ENCODE results near the gene SEPHS2.

The SEPHS2 gene

DNA sequence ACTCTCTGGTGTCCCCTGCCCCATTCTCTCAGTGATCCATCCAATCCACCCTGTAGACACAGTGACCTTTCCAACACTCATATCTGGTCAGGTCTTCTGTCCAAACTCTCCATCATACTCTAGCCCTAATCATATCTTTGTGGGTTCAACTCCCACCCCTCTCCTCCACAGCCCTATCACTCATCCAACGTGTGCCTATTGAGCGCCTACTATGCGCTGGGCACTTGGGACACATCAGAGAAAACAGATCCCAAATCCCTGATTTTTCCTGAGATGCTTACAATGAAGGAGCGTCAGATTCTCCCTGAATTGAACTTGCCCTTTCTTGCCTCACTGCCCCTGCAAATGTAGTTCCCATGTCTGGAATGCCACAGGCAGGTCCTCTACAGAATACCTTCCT, 17.6 kb downstream of the SEPHS2 start:
- no peak for DNase-seq

DNA sequence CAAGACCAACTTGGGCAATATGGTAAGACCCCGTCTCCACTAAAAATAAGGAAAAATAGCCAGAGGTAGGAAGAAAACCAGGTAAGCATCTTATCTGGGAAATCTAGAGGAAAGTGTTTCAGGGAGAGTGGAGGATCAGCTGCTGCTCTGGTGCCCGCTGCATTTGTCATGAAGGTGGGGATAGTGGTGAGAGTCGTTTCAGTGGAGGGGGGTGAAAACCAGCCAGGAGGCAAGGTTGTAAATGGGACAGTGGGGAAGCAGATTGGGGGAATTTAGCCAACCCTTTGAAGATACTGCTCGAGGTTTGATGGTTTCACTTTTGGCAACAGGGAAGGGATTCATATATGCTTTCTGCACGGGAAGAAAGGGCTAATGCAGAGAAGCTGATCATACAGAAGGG, 24.7 kb downstream of the SEPHS2 start:
- no peak for DNase-seq

DNA sequence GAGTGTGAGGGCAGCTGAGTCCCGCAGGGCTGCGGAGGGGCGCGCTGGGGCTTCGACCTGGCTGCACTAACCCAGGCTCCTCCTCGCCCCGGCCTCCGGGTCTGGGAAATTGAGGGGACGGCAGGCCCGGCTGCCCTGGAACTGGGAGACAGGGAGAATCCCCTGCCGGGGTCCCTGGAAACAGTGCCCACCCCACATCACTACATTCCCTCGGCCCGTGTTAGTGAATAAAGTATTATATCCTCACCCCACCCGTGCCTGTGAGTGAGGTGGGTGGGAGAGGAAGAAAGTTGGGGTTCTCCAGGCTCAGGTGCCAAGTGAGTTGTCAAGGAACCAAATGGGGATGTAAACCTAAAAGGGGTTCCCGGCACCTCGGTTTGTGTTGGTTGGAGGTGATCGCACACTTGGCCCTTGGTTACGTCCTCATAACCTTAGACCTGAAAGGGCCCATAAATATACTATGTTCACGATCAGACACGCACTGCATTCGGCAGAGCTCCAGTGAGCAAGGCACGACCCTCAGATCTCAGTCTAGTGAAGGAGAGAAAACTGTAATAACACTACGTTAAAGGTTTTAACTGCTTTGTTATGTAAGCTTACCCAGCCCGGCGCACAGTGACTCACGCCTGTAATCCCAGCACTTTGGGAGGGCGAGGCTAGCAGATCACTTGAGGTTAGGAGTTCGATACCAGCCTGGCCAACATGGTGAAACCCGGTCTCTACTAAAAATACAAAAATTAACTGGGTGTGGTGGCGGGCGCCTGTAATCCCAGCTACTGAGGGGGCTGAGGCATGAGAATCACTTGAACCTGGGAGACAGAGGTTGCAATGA, 27.1 kb downstream of the SEPHS2 start:
- no peak for DNase-seq

DNA sequence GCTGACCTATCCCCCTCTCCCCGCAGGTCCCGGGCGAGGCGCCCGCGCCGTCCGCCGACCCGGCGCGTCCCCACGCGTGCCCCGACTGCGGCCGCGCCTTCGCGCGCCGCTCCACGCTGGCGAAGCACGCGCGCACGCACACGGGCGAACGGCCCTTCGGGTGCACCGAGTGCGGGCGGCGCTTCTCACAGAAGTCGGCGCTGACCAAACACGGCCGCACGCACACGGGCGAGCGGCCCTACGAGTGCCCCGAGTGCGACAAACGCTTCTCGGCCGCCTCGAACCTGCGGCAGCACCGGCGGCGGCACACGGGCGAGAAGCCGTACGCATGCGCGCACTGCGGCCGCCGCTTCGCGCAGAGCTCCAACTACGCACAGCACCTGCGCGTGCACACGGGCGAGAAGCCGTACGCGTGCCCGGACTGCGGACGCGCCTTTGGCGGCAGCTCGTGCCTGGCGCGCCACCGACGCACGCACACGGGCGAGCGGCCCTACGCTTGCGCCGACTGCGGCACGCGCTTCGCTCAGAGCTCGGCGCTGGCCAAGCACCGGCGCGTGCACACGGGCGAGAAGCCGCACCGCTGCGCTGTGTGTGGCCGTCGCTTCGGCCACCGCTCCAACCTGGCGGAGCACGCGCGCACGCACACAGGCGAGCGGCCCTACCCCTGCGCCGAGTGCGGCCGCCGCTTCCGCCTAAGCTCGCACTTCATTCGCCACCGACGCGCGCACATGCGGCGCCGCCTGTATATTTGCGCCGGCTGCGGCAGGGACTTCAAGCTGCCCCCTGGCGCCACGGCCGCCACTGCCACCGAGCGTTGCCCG, 27.9 kb downstream of the SEPHS2 start:
- peak in 1 of 2 experiments; percentile 44 for DNase-seq

DNA sequence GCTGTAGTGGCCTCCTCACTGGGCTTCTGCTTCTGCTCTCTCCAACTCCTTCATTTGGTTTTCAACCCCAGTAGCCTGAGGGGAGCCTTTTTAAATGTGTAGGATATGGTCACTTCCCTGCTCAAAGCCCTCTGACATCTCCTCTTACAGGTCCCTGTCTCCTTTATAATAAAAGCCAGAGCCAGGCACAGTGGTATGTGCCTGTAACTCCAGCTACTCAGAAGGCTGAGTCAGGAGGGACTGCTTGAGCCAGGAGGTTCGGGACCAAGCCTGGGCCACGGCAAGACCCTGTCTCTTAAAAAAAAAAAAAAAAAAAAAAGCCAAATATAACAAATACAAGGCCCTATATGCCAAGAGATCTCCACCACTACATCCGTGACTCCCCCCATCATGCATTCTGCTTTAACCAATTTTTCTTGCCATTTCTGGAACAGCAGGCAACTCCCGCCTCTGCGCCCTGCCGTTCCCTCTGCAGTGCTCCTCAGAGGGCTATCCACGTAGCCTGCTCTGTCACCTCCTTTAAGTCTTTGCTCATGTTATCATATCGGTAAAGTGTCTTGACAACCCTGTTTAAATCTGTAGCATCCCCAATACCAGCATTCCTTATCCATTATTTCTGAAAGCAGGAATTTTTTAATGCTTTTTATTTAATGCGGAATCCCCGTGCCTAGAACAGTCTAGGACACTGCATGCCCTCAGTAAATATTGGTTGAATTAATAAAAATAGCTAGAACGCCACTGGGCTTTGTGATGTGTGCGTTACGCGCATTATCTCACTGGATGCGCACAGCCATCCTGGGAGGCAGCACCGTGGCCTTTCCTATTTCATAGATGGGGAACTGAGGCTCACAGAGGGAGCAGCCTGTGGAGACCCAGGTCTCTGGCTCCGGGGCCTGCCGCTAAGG, 28.8 kb downstream of the SEPHS2 start:
- DNase-seq: no peak

DNA sequence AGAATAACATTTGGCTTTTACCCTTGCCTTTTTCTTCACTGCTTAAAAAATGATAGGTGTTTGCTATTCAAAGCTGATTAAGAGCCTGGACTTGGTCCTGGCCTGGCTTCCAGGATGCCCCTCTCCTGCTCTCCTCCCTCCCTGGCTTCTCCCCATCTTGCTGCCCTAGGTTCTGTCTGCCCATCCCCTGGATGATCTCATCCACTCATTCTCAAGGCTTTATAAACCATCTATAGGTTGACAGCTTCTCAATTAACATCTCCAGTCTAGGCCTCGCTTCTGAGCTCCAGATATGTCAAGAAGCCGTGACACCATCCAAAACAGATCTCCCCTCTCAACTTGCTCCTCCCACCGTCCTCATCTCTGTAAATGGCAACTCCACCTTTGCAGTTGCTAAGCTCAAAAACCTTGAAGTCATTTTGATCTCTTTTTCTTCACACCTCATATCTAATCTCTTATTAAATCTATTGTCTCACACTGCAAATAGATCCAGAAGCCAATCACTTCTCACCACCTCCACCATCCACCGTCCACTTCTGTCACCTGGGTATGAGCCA, 29.5 kb downstream of the SEPHS2 start:
- DNase-seq: no peak

DNA sequence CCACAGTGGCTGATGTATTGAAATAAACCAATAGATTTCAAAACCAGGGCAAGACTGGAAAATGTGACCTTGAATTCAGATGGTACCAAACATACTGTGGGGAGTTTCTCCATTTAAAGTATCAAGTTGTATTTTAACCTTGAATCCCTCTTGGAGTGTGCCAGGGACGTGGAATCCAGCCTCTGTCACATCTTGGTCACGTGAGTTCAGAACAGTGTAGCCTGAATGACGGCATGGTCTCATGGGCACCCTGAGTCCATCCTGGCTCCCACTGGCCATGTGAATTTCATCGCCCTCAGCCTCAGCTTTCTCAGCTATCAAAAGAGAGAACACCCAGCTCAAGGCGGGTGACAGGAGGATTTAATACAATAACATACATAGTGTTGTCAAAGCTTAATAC, 31.5 kb downstream of the SEPHS2 start:
- no peak for DNase-seq

DNA sequence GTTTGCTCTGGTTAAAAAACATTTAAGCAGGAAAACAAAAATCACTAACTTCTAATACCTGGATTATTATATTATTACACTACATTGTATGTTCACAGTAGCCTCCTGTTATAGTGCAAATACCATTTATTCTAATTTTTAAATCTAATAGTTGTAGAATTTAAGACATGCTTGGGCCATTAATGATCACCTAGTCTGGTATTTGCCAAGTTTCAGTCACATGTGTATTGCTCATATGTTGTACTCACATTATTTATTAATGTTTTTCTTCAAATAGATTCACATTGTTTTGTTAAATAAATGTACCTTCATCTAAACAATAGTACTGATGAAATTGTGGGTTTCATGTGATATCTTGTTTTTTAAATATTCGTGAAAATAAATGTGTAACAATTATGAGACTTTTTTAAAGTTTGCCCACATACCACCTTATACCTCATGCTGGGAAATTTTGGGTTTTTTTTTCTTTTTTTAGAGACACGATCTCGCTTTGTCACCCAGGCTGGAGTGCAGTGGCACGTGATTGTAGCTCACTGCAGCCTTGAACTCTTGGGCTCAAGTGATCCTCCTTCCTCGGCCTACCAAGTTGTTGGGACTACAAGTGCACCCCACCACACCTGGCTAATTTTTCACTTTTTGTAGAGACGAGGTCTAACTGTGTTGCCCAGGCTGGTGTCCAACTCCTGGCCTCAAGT, 32.4 kb downstream of the SEPHS2 start:
- DNase-seq: no peak

DNA sequence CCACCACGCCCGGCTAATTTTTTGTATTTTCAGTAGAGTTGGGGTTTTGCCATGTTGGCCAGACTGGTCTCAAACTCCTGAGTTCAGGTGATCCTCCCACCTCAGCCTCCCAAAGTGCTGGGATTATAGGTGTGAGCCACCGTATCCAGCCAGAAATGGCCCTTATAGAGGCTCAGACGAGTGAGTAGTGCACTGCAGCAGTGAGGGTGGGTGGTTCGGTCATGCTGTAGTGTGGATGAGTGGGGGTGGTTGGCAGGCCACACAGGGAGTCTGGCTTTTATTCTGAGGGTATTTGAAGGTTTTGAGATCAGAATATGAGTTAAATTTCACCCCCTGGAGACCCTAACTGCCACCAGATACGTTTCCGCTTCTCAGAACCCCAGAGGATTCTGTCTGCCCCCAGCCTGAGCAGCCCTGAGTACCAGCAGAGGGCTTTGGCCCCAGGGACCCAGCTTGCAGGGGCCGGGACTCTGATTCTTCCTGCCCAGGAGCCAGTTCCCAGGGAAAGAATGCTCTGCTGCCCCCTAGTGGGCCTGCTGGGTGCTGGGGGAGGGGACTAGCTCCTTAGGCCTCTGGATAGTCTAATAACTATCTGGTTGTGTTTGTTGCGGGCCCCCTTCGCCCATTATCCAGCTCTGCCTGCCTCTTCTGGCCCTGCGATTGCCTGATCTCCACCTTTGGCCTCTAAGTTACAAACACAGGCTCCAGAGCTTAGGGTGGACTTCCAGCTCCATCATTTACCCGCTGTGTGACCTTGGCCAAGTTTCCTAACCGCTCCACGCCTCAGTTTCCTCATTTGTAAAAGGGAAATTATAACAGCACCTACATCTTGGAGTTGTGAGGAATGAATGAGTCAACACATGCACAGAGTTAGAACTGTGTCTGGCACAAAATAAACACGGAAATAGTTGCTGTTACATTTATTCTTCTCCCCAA, 36.3 kb downstream of the SEPHS2 start:
- DNase-seq: peak; percentile 49 to 68

DNA sequence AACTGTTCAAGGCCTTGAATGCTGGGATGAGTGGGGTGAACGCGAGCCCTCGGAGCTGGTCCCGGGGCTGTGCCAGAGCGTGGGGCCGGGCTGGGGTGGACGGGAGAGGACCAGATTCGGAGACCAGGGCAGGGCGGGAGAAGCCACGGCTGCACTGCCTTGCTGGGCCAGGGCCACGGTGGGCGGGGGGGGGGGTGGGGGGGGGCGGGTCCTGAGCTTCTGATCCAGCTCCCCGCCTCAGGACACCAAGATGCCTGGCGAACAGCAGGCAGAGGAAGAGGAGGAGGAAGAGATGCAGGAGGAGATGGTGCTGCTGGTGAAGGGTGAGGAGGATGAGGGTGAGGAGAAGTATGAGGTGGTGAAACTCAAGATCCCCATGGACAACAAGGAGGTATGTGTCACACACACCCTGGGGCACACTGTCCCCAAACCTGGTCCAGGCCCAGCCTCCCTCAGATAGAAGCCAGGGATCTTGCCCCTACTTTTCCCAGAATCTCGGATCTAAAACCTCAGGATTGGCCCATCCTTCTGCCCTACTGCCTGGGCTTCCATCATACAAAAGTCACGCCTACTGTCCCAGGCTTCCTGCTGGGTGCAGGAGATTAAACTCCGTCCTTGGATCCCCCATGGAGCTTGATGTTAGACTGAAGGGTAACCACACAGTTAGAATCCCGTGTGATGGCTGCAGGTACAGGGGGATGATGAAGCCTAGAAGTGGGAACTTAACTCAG, 37.7 kb downstream of the SEPHS2 start:
- no peak for DNase-seq

DNA sequence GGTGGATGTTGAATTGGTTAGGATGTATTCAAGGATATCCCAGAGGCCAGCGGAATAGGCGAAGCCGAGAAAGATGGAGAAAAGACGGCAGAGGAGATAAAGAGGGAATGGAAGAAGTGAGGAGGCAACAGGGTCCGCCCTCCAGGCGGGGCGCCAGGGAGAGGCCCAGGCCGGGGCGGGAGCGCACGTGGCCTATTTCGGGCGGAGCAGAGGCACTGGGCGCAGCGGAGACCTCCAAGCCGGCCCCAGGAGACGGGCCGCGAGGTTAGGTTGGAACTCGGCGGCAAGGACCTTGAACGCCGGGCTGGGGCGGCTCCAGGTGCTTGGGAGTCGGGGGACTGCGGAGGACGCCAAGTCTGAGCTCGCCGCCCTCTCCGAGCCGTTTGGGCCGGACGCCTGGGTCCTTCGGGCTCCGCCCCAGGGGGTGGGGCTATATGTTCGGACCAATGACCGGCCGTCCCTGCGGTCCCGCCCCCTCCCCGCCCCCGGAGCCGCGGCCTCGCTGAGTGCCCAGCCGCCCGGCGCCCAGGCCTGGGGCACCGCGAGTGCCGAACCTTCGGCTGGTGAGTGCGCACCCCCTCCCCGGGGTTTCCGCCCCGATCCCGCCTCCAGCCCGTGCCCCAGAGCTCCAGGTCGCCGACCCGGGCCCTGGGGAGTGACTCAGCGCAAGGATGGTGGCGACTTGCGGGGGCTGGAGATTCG, 38.4 kb downstream of the SEPHS2 start, which contains the start of gene ZNF771:
Gene ZNF771, plus strand, starts transcription at position 505 of the 702 bp plus-strand sequence. CDS start 448 bp downstream, outside the sequence.
- DNase-seq: peak in 1 of 2 experiments; percentile 62

DNA sequence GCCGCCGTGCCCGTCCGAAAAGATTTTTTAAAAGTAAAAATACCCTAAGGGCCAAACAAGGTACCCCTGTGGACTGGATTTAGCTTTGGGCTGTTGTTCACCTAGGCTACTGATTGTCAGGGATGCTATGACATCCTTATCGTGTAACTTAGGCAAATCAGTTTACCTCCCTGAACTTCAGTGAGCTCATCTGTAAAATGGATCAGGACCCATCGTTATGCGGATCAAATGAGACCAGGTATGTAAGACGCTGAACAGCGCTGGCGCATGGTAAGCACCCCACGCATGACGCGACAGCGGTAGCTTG, 38.9 kb downstream of the SEPHS2 start:
- no peak for DNase-seq

DNA sequence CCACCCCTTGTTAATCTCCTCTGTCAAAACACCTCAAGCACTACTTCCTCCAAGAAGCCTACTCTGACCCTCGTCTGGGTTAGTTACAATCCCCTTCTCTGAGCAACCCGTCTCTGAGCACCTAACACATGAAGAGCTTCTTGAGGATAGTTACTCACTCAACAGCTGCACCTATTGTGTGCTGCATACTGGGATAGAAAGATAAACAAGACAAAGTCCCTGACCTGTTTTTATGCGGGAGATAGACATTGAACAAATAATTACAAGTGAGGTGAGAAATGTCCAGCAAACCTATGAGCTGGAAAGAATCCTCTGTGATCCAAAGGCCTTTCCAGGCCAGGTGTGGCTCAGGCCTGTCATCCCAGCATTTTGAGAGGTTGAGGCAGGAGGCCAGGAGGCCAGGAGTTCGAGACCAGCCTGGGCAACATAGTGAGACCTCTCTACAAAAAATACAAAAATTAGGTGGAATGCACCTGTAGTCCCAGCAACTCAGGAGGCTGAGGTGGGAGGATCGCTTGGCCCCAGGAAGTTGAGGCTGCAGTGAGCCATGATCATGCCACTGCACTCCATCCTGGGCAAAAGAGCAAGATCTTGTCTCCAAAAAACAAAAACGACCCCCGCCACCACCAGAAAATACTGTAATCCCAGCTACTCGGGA, 43.8 kb downstream of the SEPHS2 start:
- DNase-seq: no peak

DNA sequence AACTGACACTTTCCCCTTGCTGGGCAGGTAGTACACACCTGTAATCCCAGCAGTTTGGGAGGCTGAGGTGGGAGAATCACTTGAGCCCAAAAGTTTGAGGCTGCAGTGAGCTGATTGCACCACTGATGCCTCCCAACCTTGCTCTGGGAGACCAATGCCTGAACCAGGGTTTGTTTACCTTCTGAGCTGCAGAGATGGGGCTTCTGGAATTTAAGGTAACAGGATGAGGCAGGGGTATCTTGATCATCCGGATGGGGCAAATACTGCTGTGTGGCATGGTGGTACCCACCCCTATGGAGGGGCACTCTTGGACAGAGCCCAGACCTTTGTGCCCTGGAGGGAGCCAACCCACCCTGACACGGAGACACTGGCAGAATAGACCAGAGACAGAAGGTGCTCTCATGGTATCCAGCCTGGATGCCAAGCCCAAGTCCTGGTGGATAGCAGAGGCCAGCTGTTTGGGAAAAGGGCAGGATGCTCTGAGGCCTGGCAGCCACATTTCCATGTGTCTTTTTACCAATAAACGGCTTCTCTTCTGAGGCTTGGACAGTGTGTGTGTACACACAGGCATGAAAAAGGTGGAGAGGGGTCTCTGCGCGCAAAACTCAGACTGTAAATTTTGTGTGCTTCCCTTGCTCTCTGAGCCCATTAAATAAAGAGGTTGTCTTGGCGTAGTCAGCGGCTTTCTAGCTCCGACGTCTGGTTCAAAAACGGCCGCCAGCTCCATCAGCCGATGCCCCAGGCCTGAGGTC, 46.1 kb downstream of the SEPHS2 start:
- no peak for DNase-seq

DNA sequence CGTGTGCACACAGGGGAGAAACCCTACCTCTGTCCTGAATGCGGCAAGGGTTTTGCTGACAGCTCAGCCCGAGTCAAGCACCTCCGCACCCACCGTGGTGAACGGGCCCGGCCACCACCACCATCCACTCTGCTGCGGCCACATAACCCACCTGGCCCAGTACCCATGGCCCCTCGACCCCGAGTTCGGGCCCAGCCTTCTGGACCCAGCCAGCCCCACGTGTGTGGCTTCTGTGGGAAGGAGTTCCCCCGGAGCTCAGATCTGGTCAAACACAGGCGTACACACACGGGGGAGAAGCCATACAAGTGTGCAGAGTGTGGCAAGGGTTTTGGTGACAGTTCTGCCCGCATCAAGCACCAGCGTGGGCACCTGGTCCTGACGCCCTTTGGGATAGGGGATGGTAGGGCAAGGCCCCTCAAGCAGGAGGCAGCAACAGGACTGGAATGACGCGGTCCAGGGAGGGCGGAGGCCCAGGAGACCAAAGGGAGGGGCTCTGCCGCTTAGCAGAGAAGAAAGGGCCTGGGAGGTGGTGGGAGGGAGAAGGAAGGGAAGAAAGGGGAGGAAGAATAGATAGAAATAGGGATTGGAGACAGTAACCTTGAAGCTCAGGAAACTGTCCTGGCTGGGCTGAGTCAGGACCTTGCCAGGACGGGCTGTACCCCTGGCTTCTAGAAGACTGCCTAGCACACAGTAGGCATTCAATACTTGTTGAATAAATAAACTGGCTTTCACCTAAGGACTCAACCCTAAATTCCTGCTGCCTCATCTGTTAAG, 46.8 kb downstream of the SEPHS2 start:
- no peak for DNase-seq

DNA sequence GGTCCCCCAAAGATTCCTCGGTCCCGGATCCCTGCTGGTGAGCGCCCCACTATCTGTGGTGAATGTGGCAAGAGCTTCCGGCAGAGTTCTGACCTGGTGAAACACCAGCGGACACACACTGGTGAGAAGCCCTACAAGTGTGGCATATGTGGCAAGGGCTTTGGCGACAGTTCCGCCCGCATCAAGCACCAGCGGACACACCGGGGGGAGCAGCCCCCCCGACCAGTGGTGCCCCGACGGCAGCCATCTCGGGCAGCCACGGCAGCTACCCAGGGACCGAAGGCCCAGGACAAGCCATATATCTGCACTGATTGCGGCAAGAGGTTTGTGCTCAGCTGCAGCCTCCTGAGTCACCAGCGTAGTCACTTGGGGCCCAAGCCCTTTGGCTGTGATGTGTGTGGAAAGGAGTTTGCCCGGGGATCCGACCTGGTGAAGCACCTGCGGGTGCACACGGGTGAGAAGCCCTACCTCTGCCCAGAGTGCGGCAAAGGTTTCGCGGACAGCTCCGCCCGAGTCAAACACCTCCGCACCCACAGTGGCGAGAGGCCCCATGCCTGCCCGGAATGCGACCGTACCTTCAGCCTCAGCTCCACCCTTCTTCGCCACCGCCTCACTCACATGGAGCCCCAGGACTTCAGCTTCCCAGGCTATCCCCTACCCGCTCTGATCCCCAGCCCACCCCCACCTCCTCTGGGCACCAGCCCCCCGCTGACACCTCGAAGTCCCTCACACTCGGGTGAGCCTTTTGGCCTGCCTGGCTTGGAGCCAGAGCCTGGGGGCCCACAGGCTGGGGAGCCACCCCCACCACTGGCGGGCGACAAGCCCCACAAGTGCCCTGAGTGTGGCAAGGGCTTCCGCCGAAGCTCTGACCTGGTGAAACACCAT, 47.7 kb downstream of the SEPHS2 start:
- DNase-seq: no peak
